Nephron progenitor cell (in vitro differentiated cells): ENCODE data around the gene PRKCA.

Source experiments
- DNase-seq: peaks from one replicate; pipeline ENCODE4 v3.0.0; 2021
- H3K27ac Mint-ChIP-seq: 2 replicates; pipeline ENCODE4 v1.8.0; 2021; ENCODE audit warnings: mild to moderate bottlenecking, moderate library complexity, mixed read lengths
- H3K27me3 Mint-ChIP-seq: 2 replicates; pipeline ENCODE4 v1.8.0; 2021; ENCODE audit warnings: mild to moderate bottlenecking, low read depth, mixed read lengths; ENCODE audit not compliant: poor library complexity
- H3K36me3 Mint-ChIP-seq: 2 replicates; pipeline ENCODE4 v1.8.0; 2021; ENCODE audit warnings: low read depth, mixed read lengths
- H3K4me1 Mint-ChIP-seq: 2 replicates; pipeline ENCODE4 v1.8.0; 2021; ENCODE audit warnings: mixed read lengths
- H3K4me3 Mint-ChIP-seq: 2 replicates; pipeline ENCODE4 v1.8.0; 2021; ENCODE audit warnings: mild to moderate bottlenecking, moderate library complexity, mixed read lengths
- H3K9me3 Mint-ChIP-seq: 2 replicates; pipeline ENCODE4 v1.8.0; 2021; ENCODE audit warnings: mild to moderate bottlenecking, moderate library complexity, mixed read lengths
- TF ChIP-seq, protein P1 (sequence below): fragments of 200-600 bp; sonication (generic); IDR thresholded peaks from 2 replicates; pipeline ENCODE4 v1.5.0; 2021; ENCODE audit warnings: antibody characterized with exemption

The PRKCA gene

DNA sequence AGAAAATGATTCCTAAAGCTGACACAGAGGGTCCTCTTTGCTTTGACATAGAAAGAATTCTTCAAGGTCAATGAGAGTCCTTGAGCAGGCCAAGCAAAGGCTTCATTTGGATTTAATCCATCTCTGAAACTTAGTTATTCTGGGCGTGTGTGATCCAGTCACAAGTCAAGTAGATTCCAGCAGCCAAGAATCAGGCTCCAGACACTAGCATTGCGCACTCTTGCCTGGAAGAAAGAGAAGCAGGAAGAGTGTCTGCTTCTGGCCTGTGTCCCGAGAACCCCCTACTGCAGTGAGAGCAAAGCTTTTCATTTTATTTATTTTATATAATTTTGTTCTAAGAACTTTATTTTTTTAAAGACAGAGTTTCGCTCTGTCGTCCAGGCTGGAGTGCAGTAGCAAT, 444.3 kb downstream of the PRKCA start:
- Mint-ChIP-seq H3K9me3 (no peaks in the 10 kb centered on the region), H3K4me1 (peaks cover 26% of the 10 kb centered on the region), H3K36me3 (no peaks in the 10 kb centered on the region), H3K4me3 (no peak overlapping the region), H3K27me3 (no peaks in the 10 kb centered on the region), H3K27ac (no peak overlapping the region)
- no peak for DNase-seq
- TF ChIP-seq, protein P1, sequence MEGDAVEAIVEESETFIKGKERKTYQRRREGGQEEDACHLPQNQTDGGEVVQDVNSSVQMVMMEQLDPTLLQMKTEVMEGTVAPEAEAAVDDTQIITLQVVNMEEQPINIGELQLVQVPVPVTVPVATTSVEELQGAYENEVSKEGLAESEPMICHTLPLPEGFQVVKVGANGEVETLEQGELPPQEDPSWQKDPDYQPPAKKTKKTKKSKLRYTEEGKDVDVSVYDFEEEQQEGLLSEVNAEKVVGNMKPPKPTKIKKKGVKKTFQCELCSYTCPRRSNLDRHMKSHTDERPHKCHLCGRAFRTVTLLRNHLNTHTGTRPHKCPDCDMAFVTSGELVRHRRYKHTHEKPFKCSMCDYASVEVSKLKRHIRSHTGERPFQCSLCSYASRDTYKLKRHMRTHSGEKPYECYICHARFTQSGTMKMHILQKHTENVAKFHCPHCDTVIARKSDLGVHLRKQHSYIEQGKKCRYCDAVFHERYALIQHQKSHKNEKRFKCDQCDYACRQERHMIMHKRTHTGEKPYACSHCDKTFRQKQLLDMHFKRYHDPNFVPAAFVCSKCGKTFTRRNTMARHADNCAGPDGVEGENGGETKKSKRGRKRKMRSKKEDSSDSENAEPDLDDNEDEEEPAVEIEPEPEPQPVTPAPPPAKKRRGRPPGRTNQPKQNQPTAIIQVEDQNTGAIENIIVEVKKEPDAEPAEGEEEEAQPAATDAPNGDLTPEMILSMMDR: no peak

DNA sequence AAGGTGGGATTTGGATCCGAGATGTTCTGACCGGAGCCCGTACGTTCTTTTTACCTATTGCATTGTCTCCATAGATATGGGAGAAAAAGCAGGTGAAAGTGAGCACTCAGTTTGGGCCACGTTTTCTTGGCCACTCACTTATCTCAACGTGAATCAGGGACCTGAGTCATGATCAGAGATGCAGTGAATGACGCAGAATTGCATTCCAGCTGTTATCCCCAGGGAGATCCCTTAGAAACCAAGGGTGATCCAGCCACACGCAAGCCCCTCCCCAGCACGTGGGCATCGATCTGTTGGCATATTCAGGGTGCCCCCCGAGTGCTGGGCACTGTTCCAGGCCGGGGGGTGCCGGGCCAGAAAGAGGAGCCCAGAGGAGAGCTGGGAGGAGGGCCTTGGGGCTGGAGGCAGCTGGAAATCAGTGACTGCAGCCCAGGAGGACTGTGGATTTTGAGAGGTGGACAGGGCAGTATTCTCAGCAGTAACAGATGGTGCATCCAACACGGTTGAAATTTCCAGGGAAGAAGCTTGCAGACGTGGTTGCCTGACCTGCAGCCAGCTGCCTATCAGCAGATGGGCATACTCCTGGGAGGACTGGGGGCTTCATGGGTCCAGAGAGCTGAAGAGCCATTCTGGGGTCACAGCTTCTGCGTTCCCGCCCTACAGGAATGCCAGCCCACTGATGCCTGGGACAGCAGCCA, 445.3 kb downstream of the PRKCA start:
- DNase-seq: no peak
- Mint-ChIP-seq H3K27ac (no peak overlapping the region), H3K4me3 (no peak overlapping the region), H3K9me3 (no peaks in the 10 kb centered on the region), H3K36me3 (no peaks in the 10 kb centered on the region), H3K4me1 (peaks cover 28% of the 10 kb centered on the region), H3K27me3 (no peaks in the 10 kb centered on the region)
- TF ChIP-seq, protein P1: no peak

DNA sequence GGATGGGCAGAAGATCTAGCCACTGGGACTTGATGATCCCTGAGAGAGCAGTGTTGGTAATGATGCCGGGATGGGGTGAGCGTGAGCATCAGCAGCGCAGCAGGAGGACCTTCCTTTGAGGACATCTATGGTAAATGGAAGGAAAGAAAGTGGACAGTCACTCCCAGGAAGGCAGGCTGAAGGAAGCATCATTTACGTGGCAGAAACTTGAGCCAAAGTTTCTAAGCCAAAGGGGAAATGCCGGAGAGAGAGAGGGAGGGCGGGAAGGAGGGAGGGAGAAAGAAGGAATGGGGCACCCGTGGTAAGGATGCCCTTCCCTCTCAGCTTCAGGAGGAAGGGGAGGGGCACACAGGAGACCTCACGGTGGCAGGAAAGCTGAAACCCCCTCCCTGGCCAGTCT, 446.2 kb downstream of the PRKCA start:
- Mint-ChIP-seq H3K27me3 (no peaks in the 10 kb centered on the region), H3K9me3 (no peaks in the 10 kb centered on the region), H3K4me3 (no peak overlapping the region), H3K27ac (no peak overlapping the region), H3K4me1 (peaks cover 28% of the 10 kb centered on the region), H3K36me3 (no peaks in the 10 kb centered on the region)
- DNase-seq: no peak
- TF ChIP-seq, protein P1: no peak

DNA sequence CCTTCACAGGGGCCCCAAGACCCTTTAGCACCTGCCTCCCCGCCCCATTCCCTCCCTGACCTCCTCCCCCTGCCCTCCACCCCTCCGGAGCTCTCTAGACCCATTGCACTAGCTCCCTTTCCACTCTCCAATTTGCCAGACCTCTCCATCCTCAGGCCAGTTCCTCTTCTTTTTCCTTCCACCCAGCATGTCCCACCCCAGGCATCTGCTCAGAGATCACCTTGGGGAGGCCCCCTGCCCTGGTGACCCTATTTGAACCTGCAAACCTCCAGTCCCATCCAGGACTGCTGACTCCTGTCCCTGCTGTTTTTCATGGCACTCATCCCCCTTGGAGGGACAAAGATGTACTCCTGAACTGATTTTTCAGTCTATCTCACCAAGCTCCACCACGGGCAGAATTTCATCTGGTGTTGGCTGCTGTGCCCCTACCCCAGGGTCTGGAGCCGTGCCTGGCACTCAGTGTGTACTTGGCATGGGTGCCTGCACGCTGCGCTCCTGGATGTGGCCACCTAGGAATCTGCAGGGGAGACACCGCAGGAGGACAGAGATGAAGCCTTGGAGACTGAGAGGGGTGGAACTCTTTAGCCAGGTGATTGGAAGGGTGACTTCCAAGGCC, 446.9 kb downstream of the PRKCA start:
- Mint-ChIP-seq H3K9me3 (no peaks in the 10 kb centered on the region), H3K27ac (no peak overlapping the region), H3K36me3 (peaks cover 1% of the 10 kb centered on the region), H3K27me3 (no peaks in the 10 kb centered on the region), H3K4me3 (no peak overlapping the region), H3K4me1 (peaks cover 30% of the 10 kb centered on the region)
- TF ChIP-seq, protein P1: no peak
- DNase-seq: no peak

DNA sequence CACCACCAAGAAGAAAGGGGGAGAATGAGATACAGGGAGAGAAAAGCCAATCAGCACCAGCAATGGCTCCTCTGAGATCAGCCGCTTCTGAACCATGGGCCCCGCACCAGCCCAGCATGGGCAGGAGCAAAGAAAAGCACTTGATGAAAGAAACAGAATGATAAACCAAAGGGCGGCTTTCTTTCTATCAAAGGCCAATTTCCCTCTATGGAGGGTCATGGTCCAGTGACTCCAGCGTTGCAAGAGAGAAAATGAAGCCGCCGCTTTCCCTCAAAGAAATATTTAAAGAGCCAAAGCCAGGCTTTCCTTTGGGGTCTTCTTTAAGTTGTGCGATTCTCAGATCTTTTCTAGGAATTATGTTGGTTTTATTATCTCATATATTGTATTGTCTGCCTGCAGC, 447.7 kb downstream of the PRKCA start:
- TF ChIP-seq, protein P1: no peak
- Mint-ChIP-seq H3K9me3 (no peaks in the 10 kb centered on the region), H3K27me3 (no peaks in the 10 kb centered on the region), H3K36me3 (peaks cover 5% of the 10 kb centered on the region), H3K27ac (no peak overlapping the region), H3K4me1 (peaks cover 37% of the 10 kb centered on the region), H3K4me3 (no peak overlapping the region)
- no peak for DNase-seq
